Neural cell (in vitro differentiated cells): ENCODE results near the gene HENMT1. TPM values are rescaled to one million over a fixed set of nuclear protein-coding genes. Genes with fewer than 3 reads are reported as not detected.

Experiments
- H2AFZ ChIP-seq: fragments of 200-600, 300-800 bp; sonication (generic), shearing (Covaris generic); 2 replicates; pipeline ENCODE4 v1.6.0; 2014; ENCODE audit warnings: low read depth, mild to moderate bottlenecking, antibody characterized with exemption, low read length, moderate library complexity
- H3F3A ChIP-seq: fragments of 200-600 bp; shearing (Covaris generic); 2 replicates; pipeline ENCODE4 v1.6.1; 2016; ENCODE audit warnings: mild to moderate bottlenecking, moderate library complexity, mixed read lengths, antibody characterized with exemption, low read length; ENCODE audit not compliant: insufficient read depth, poor library complexity, severe bottlenecking
- H3K27ac ChIP-seq: fragments of 200-600, 300-800 bp; sonication (generic), shearing (Covaris generic); 2 replicates; pipeline ENCODE4 v1.5.1; 2014; ENCODE audit warnings: mild to moderate bottlenecking, low read length, moderate library complexity
- H3K27me3 ChIP-seq: fragments of 300-800, 200-600 bp; sonication (generic), shearing (Covaris generic); 2 replicates; pipeline ENCODE4 v1.6.0; 2014; ENCODE audit warnings: mild to moderate bottlenecking, low read depth, low read length, moderate library complexity; ENCODE audit not compliant: insufficient read depth
- H3K36me3 ChIP-seq: fragments of 300-800, 200-600 bp; sonication (generic), shearing (Covaris generic); 2 replicates; pipeline ENCODE4 v1.5.1; 2014; ENCODE audit warnings: mild to moderate bottlenecking, antibody characterized with exemption, low read length, moderate library complexity; ENCODE audit not compliant: insufficient read depth
- H3K4me2 ChIP-seq: fragments of 300-800, 200-600 bp; sonication (generic), shearing (Covaris generic); 2 replicates; pipeline ENCODE4 v1.6.0; 2014; ENCODE audit warnings: mild to moderate bottlenecking, low read length
- H3K4me3 ChIP-seq: fragments of 300-800, 200-600 bp; sonication (generic), shearing (Covaris generic); 2 replicates; pipeline ENCODE4 v1.5.1; 2014; ENCODE audit warnings: mild to moderate bottlenecking, low read length, moderate library complexity
- H3K79me2 ChIP-seq: fragments of 200-600 bp; shearing (Covaris generic); replicated peaks from 2 replicates; pipeline ENCODE4 v1.6.0; 2014; ENCODE audit warnings: mild to moderate bottlenecking, low read length, moderate library complexity; ENCODE audit not compliant: insufficient read depth
- H3K9ac ChIP-seq: fragments of 300-800, 200-600 bp; sonication (generic), shearing (Covaris generic); 2 replicates; pipeline ENCODE4 v1.6.1; 2016; ENCODE audit warnings: mild to moderate bottlenecking, low read length, mixed read lengths
- H3K9me2 ChIP-seq: fragments of 200-600 bp; shearing (Covaris generic); 2 replicates; pipeline ENCODE4 v1.6.1; 2016; ENCODE audit warnings: mild to moderate bottlenecking, low read length, mixed read lengths; ENCODE audit not compliant: insufficient read depth
- H3K9me3 ChIP-seq: fragments of 200-600, 300-800 bp; sonication (generic), shearing (Covaris generic); 2 replicates; pipeline ENCODE4 v1.6.1; 2016; ENCODE audit warnings: mild to moderate bottlenecking, mixed run types, low read length, moderate library complexity, mixed read lengths
- H4K20me1 ChIP-seq: fragments of 200-600 bp; shearing (Covaris generic); 2 replicates; pipeline ENCODE4 v1.6.1; 2016; ENCODE audit warnings: mild to moderate bottlenecking, mixed run types; ENCODE audit not compliant: insufficient read depth
- CTCF ChIP-seq: fragments of 450-650 bp; IDR thresholded peaks from 2 replicates; pipeline ENCODE4 v1.5.1; 2014; ENCODE audit warnings: antibody characterized with exemption, mild to moderate bottlenecking, moderate library complexity; ENCODE audit not compliant: poor library complexity, severe bottlenecking
- EP300 ChIP-seq: fragments of 450-650 bp; conservative IDR thresholded peaks from 2 replicates; pipeline ENCODE4 v1.6.1; 2014; ENCODE audit warnings: antibody characterized with exemption, mild to moderate bottlenecking, moderate library complexity; ENCODE audit not compliant: poor library complexity, severe bottlenecking
- EZH2 ChIP-seq: fragments of 200-600, 300-800 bp; shearing (Covaris generic), sonication (generic); IDR thresholded peaks from 2 replicates; pipeline ENCODE4 v1.6.1; 2014; ENCODE audit warnings: antibody characterized with exemption, low read length, borderline replicate concordance, mild to moderate bottlenecking; ENCODE audit not compliant: insufficient read depth, poor library complexity, severe bottlenecking
- MXI1 ChIP-seq: fragments of 450-650 bp; conservative IDR thresholded peaks from 2 replicates; pipeline ENCODE4 v1.6.1; 2014; ENCODE audit warnings: antibody characterized with exemption, mild to moderate bottlenecking; ENCODE audit not compliant: poor library complexity, severe bottlenecking
- POLR2AphosphoS5 ChIP-seq: IDR thresholded peaks from 2 replicates; pipeline ENCODE4 v1.6.1; 2012
- RAD21 ChIP-seq: fragments of 450-650 bp; conservative IDR thresholded peaks from 2 replicates; pipeline ENCODE4 v1.6.1; 2014; ENCODE audit warnings: antibody characterized with exemption, mild to moderate bottlenecking, moderate library complexity
- REST ChIP-seq: IDR thresholded peaks from 2 replicates; pipeline ENCODE4 v1.6.1; 2012; ENCODE audit warnings: borderline replicate concordance
- SMC3 ChIP-seq: fragments of 450-650 bp; conservative IDR thresholded peaks from 2 replicates; pipeline ENCODE4 v1.6.1; 2014; ENCODE audit warnings: antibody characterized with exemption, mild to moderate bottlenecking, moderate library complexity; ENCODE audit not compliant: poor library complexity
- TAF1 ChIP-seq: IDR thresholded peaks from 2 replicates; pipeline ENCODE4 v1.6.1; 2012; ENCODE audit warnings: low read depth
- polyA plus RNA-seq: library from polyadenylated mRNA; depleted of rRNA; stranded (reverse); fragments of >200 nt; gene quantifications from 2 replicates; pipeline ENCODE4 v1.2.3, GENCODE V29; 2014

HENMT1 gene
- polyA plus RNA-seq, 1 donor from 2014 or later = 4.1 TPM

DNA sequence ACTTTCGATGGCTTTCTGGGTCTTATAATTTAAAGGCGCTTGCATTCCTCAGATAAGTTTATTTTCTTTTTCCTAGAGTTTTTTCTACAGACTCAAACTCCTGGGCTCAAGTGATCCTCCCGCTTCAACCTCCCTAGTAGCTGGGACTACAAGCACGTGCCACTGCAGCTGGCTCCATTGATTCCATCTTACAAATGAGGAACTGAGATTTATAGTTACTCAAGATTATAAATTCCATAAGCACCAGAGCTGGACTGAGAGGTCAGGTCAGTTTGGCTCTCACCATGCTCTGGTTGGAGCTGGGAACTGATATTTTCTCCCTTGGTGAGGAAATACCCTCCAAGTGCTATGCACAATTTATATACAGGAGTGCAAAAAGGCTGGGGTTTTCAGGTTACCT, 17.8 kb upstream of the HENMT1 start:
- Histone ChIP-seq H3K27ac (no peak overlapping the region), H3K79me2 (no peaks in the 10 kb centered on the region), H3K4me2 (no peak overlapping the region), H3K9ac (no peak overlapping the region), H4K20me1 (no peaks in the 10 kb centered on the region), H3K9me3 (no peaks in the 10 kb centered on the region), H2AFZ (no peak overlapping the region), H3K4me3 (no peak overlapping the region), H3K9me2 (no peaks in the 10 kb centered on the region), H3K36me3 (no peaks in the 10 kb centered on the region), H3F3A (no peaks in the 10 kb centered on the region), H3K27me3 (no peaks in the 10 kb centered on the region)
- TF ChIP-seq CTCF (no peak), TAF1 (no peak), POLR2AphosphoS5 (no peak), REST (no peak), EZH2 (no peak), EP300 (no peak), SMC3 (no peak), MXI1 (no peak), RAD21 (no peak)

GRCh38 chr1:108671143-108671542, 10.2 kb upstream of the HENMT1 start:
- Histone ChIP-seq H3K4me3 (no peak overlapping the region), H3K9ac (no peak overlapping the region), H3K79me2 (no peaks in the 10 kb centered on the region), H3K9me3 (no peaks in the 10 kb centered on the region), H3K36me3 (no peaks in the 10 kb centered on the region), H3F3A (no peaks in the 10 kb centered on the region), H3K27ac (no peak overlapping the region), H3K4me2 (no peak overlapping the region), H3K27me3 (no peaks in the 10 kb centered on the region), H4K20me1 (no peaks in the 10 kb centered on the region), H3K9me2 (no peaks in the 10 kb centered on the region), H2AFZ (no peak overlapping the region)
- TF ChIP-seq TAF1 (no peak), MXI1 (no peak), POLR2AphosphoS5 (no peak), CTCF (no peak), REST (no peak), EP300 (no peak), EZH2 (no peak), SMC3 (no peak), RAD21 (no peak)
